Mesendoderm (in vitro differentiated cells): Measurements from ENCODE around the gene LCOR.

Source experiments
- DNase-seq: peaks from one replicate; pipeline ENCODE4 v3.0.0; 2013
- H2AK5ac ChIP-seq: 2 replicates; pipeline ENCODE4 v1.6.1; 2013; ENCODE audit warnings: low read length, inconsistent platforms
- H2BK120ac ChIP-seq: 2 replicates; pipeline ENCODE4 v1.6.1; 2013; ENCODE audit warnings: low read depth, mild to moderate bottlenecking, low read length, moderate library complexity, mixed read lengths
- H2BK15ac ChIP-seq: replicated peaks from 2 replicates; pipeline ENCODE4 v1.6.1; 2013; ENCODE audit warnings: low read depth, mild to moderate bottlenecking, moderate library complexity
- H2BK5ac ChIP-seq: 2 replicates; pipeline ENCODE4 v1.6.1; 2013; ENCODE audit warnings: low read length, inconsistent platforms
- H3K18ac ChIP-seq: 2 replicates; pipeline ENCODE4 v1.6.1; 2013; ENCODE audit warnings: mild to moderate bottlenecking, low read length, mixed read lengths
- H3K23ac ChIP-seq: one replicate; pipeline ENCODE4 v1.6.1; 2013; ENCODE audit warnings: low read length
- H3K27ac ChIP-seq: 2 replicates; pipeline ENCODE4 v1.5.1; 2013; ENCODE audit warnings: low read depth, mild to moderate bottlenecking, inconsistent platforms, low read length, moderate library complexity
- H3K27me3 ChIP-seq: 2 replicates; pipeline ENCODE4 v1.6.1; 2013; ENCODE audit warnings: low read length, control low read depth, mild to moderate bottlenecking, inconsistent platforms; ENCODE audit not compliant: insufficient read depth, poor library complexity
- H3K36me3 ChIP-seq: 2 replicates; pipeline ENCODE4 v1.6.1; 2013; ENCODE audit warnings: low read length, inconsistent platforms; ENCODE audit not compliant: control insufficient read depth, insufficient read depth
- H3K4ac ChIP-seq: one replicate; pipeline ENCODE4 v1.6.1; 2013; ENCODE audit warnings: low read depth, mild to moderate bottlenecking, low read length, moderate library complexity
- H3K4me1 ChIP-seq: 2 replicates; pipeline ENCODE4 v1.6.1; 2013; ENCODE audit warnings: low read depth, low read length, inconsistent platforms; ENCODE audit not compliant: control insufficient read depth
- H3K4me2 ChIP-seq: 2 replicates; pipeline ENCODE4 v1.6.1; 2013; ENCODE audit warnings: low read length
- H3K4me3 ChIP-seq: 2 replicates; pipeline ENCODE4 v1.5.1; 2013; ENCODE audit warnings: mild to moderate bottlenecking, low read length
- H3K56ac ChIP-seq: one replicate; pipeline ENCODE4 v1.6.1; 2013; ENCODE audit warnings: low read length
- H3K79me1 ChIP-seq: 2 replicates; pipeline ENCODE4 v1.6.1; 2013; ENCODE audit warnings: low read length, inconsistent platforms
- H3K79me2 ChIP-seq: 2 replicates; pipeline ENCODE4 v1.6.1; 2013; ENCODE audit warnings: mild to moderate bottlenecking, low read length; ENCODE audit not compliant: control insufficient read depth, insufficient read depth
- H3K9ac ChIP-seq: 2 replicates; pipeline ENCODE4 v1.6.1; 2013; ENCODE audit warnings: low read length, inconsistent platforms
- H4K5ac ChIP-seq: one replicate; pipeline ENCODE4 v1.6.1; 2013; ENCODE audit warnings: low read length
- H4K8ac ChIP-seq: one replicate; pipeline ENCODE4 v1.6.1; 2013; ENCODE audit warnings: low read depth, mild to moderate bottlenecking, control low read depth, low read length, moderate library complexity
- WGBS: extraction: QIAGEN DNeasy Blood & Tissue Kit; methylation state at CpG from one replicate; pipeline ENCODE4 v1.1.7; 2013; ENCODE audit warnings: low lambda C conversion rate, missing lambda C conversion rate; ENCODE audit not compliant: insufficient coverage; ENCODE audit errors: extremely low coverage; 5-methylcytosine and 5-hydroxymethylcytosine counted together

Gene LCOR

GRCh38 chr10:96828609-96829008 lies 3.5 kb upstream of the LCOR start:
- H2BK5ac ChIP-seq: no peak overlapping the region
- no peak for DNase-seq
- H3K27ac ChIP-seq: no peak overlapping the region
- H3K27me3 ChIP-seq: no peaks in the 10 kb centered on the region
- no peak overlapping the region for H2BK120ac ChIP-seq
- peaks cover 3% of the 10 kb centered on the region for H3K79me2 ChIP-seq
- no peak overlapping the region for H3K23ac ChIP-seq
- no CpG with 5 or more reads among the region's 5 CpGs for WGBS
- H3K79me1 ChIP-seq: no peaks in the 10 kb centered on the region
- no peak overlapping the region for H3K56ac ChIP-seq
- H3K4ac ChIP-seq: no peak overlapping the region
- no peak overlapping the region for H3K9ac ChIP-seq
- no peaks in the 10 kb centered on the region for H3K4me1 ChIP-seq
- H3K4me3 ChIP-seq: no peak overlapping the region
- H3K18ac ChIP-seq: no peak overlapping the region
- no peak overlapping the region for H2BK15ac ChIP-seq
- no peak overlapping the region for H2AK5ac ChIP-seq
- no peak overlapping the region for H3K4me2 ChIP-seq
- no peak overlapping the region for H4K8ac ChIP-seq
- H3K36me3 ChIP-seq: no peaks in the 10 kb centered on the region
- no peak overlapping the region for H4K5ac ChIP-seq

- H3K56ac ChIP-seq: no peak overlapping the region
- H3K36me3 ChIP-seq: no peaks in the 10 kb centered on the region
- H3K4me3 ChIP-seq: no peak overlapping the region
- no peak overlapping the region for H3K4me2 ChIP-seq
- H3K4me1 ChIP-seq: no peaks in the 10 kb centered on the region
- no peak overlapping the region for H3K18ac ChIP-seq
- DNase-seq: no peak
- no peak overlapping the region for H2BK15ac ChIP-seq
- H2AK5ac ChIP-seq: no peak overlapping the region
- no peaks in the 10 kb centered on the region for H3K27me3 ChIP-seq
- peaks cover 6% of the 10 kb centered on the region for H3K79me2 ChIP-seq
- H3K9ac ChIP-seq: no peak overlapping the region
- H3K23ac ChIP-seq: no peak overlapping the region
- no peaks in the 10 kb centered on the region for H3K79me1 ChIP-seq
- H4K8ac ChIP-seq: no peak overlapping the region
- H4K5ac ChIP-seq: no peak overlapping the region
- no peak overlapping the region for H3K4ac ChIP-seq
- H2BK5ac ChIP-seq: no peak overlapping the region
- WGBS: no CpG with 5 or more reads among the region's 5 CpGs
- H3K27ac ChIP-seq: no peak overlapping the region
- no peak overlapping the region for H2BK120ac ChIP-seq
Measured at GRCh38 chr10:96829029-96829773, 2.9 kb upstream of the LCOR start.

- Histone ChIP-seq H4K5ac (no peak overlapping the region), H3K79me2 (peaks cover 11% of the 10 kb centered on the region), H2BK120ac (no peak overlapping the region), H2AK5ac (no peak overlapping the region), H4K8ac (no peak overlapping the region), H3K23ac (no peak overlapping the region), H3K18ac (no peak overlapping the region), H3K56ac (peak overlapping the region; percentile 28), H3K27ac (no peak overlapping the region), H3K4ac (no peak overlapping the region), H3K4me1 (no peaks in the 10 kb centered on the region), H2BK5ac (no peak overlapping the region), H3K27me3 (no peaks in the 10 kb centered on the region), H2BK15ac (no peak overlapping the region), H3K9ac (no peak overlapping the region), H3K4me2 (no peak overlapping the region), H3K79me1 (no peaks in the 10 kb centered on the region), H3K4me3 (no peak overlapping the region), H3K36me3 (no peaks in the 10 kb centered on the region)
- peak; percentile 83 for DNase-seq
- no CpG with 5 or more reads among the region's 17 CpGs for WGBS
Measured at GRCh38 chr10:96830511-96831199, 1.4 kb upstream of the LCOR start.

GRCh38 chr10:96831200-96831866 lies 765 bp upstream of the LCOR start:
- Histone ChIP-seq H3K18ac (peak overlapping the region; percentile 99), H3K56ac (peak overlapping the region; percentile 87), H3K36me3 (no peaks in the 10 kb centered on the region), H3K23ac (no peak overlapping the region), H3K4me2 (peak overlapping the region; percentile 63), H4K8ac (peak overlapping the region; percentile 84), H2AK5ac (no peak overlapping the region), H2BK15ac (no peak overlapping the region), H3K4me1 (no peaks in the 10 kb centered on the region), H3K27me3 (no peaks in the 10 kb centered on the region), H3K79me1 (no peaks in the 10 kb centered on the region), H2BK120ac (no peak overlapping the region), H3K27ac (peak overlapping the region; percentile 99), H3K4ac (peak overlapping the region; percentile 84), H3K9ac (peak overlapping the region; percentile 78), H2BK5ac (no peak overlapping the region), H3K4me3 (peak overlapping the region; percentile 19), H4K5ac (no peak overlapping the region), H3K79me2 (peaks cover 18% of the 10 kb centered on the region)
- DNase-seq: no peak
- no CpG with 5 or more reads among the region's 14 CpGs for WGBS

GRCh38 chr10:96832721-96833219 lies 672 bp downstream of the LCOR start:
- H3K4ac ChIP-seq: peak overlapping the region; percentile 88
- H3K79me1 ChIP-seq: peaks cover 1% of the 10 kb centered on the region
- WGBS: no CpG with 5 or more reads among the region's 72 CpGs

More at GRCh38 chr10:96832721-96833219, 672 bp downstream of the LCOR start:
- H4K5ac ChIP-seq: no peak overlapping the region
- no peaks in the 10 kb centered on the region for H3K4me1 ChIP-seq
- H3K18ac ChIP-seq: peak overlapping the region; percentile 97
- H2BK120ac ChIP-seq: peak overlapping the region; percentile 35
- H3K23ac ChIP-seq: no peak overlapping the region
- no peak overlapping the region for H2AK5ac ChIP-seq
- peak overlapping the region; percentile 81 for H2BK5ac ChIP-seq
- peak overlapping the region; percentile 60 for H3K4me3 ChIP-seq
- peak overlapping the region; percentile 77 for H3K9ac ChIP-seq
- peak overlapping the region; percentile 99 for H3K27ac ChIP-seq
- no peak overlapping the region for H2BK15ac ChIP-seq
- no peak overlapping the region for H4K8ac ChIP-seq
- H3K36me3 ChIP-seq: no peaks in the 10 kb centered on the region
- DNase-seq: no peak
- H3K56ac ChIP-seq: peak overlapping the region; percentile 95
- no peaks in the 10 kb centered on the region for H3K27me3 ChIP-seq
- H3K4me2 ChIP-seq: peak overlapping the region; percentile 33
- peaks cover 31% of the 10 kb centered on the region for H3K79me2 ChIP-seq
